GM23338 (cell line): Measurements from ENCODE around the gene SFT2D1. TPM values are rescaled to one million over a fixed set of nuclear protein-coding genes. Genes with fewer than 3 reads are reported as not detected.
A peak's percentile ranks its signal among the peaks of the same experiment; 100 is the strongest.
"Not testable (repeated sequence)": the region's sequence is repeated elsewhere in the genome, so short reads cannot be mapped to it uniquely, and the experiment has no call there.

Experiments used
- ATAC-seq: fragments of 200-7000 bp; cut with Tn5 transposase; 3 replicates; pipeline ENCODE4 v1.9.1; 2020
- DNase-seq: peaks from one replicate; pipeline ENCODE4 v3.0.0-alpha.2; 2015; ENCODE audit warnings: low spot score
- H2AFZ ChIP-seq: fragments of 200-600 bp; sonication (generic); 2 replicates; pipeline ENCODE4 v1.8.0; 2016; ENCODE audit warnings: antibody characterized with exemption, mild to moderate bottlenecking, moderate library complexity
- H3F3A ChIP-seq: fragments of 200-600 bp; sonication (generic); replicated peaks from 2 replicates; pipeline ENCODE4 v1.8.0; 2017; ENCODE audit warnings: antibody characterized with exemption, mixed run types, low read depth
- H3K27ac ChIP-seq: fragments of 200-600 bp; sonication (generic); 2 replicates; pipeline ENCODE4 v1.6.1; 2016; ENCODE audit warnings: low read depth
- H3K27me3 ChIP-seq: fragments of 200-600 bp; sonication (generic); 2 replicates; pipeline ENCODE4 v1.8.0; 2016; ENCODE audit warnings: mild to moderate bottlenecking, mixed run types, moderate library complexity; ENCODE audit not compliant: insufficient read depth
- H3K36me3 ChIP-seq: fragments of 200-600 bp; sonication (generic); 2 replicates; pipeline ENCODE4 v1.8.0; 2016; ENCODE audit warnings: mild to moderate bottlenecking; ENCODE audit not compliant: insufficient read depth
- H3K4me1 ChIP-seq: fragments of 200-600 bp; sonication (generic); 2 replicates; pipeline ENCODE4 v1.8.0; 2016; ENCODE audit warnings: mild to moderate bottlenecking, moderate library complexity; ENCODE audit not compliant: insufficient read depth
- H3K4me2 ChIP-seq: fragments of 200-600 bp; sonication (generic); 2 replicates; pipeline ENCODE4 v1.7.1; 2017; ENCODE audit warnings: mixed run types
- H3K4me3 ChIP-seq: fragments of 200-600 bp; sonication (generic); 2 replicates; pipeline ENCODE4 v1.6.1; 2016; ENCODE audit warnings: mixed run types
- H3K79me2 ChIP-seq: fragments of 200-600 bp; sonication (generic); replicated peaks from 2 replicates; pipeline ENCODE4 v1.8.0; 2017; ENCODE audit warnings: mild to moderate bottlenecking; ENCODE audit not compliant: insufficient read depth
- H3K9me2 ChIP-seq: fragments of 200-600 bp; sonication (generic); 2 replicates; pipeline ENCODE4 v1.8.0; 2017; ENCODE audit not compliant: insufficient read depth
- H4K20me1 ChIP-seq: fragments of 200-600 bp; sonication (generic); replicated peaks from 2 replicates; pipeline ENCODE4 v1.8.0; 2017; ENCODE audit warnings: mild to moderate bottlenecking; ENCODE audit not compliant: insufficient read depth
- H3K27ac Mint-ChIP-seq: 2 replicates; pipeline ENCODE4 v1.8.0; 2020; ENCODE audit warnings: inconsistent platforms, mild to moderate bottlenecking, moderate library complexity, mixed read lengths
- H3K27me3 Mint-ChIP-seq: 3 replicates; pipeline ENCODE4 v1.8.0; 2022; ENCODE audit warnings: low read depth, mild to moderate bottlenecking, moderate library complexity, mixed read lengths, inconsistent platforms; ENCODE audit not compliant: insufficient read depth, poor library complexity
- H3K36me3 Mint-ChIP-seq: 3 replicates; pipeline ENCODE4 v1.8.0; 2021; ENCODE audit warnings: low read depth, mild to moderate bottlenecking, inconsistent platforms, moderate library complexity, mixed read lengths
- H3K4me1 Mint-ChIP-seq: 3 replicates; pipeline ENCODE4 v1.8.0; 2020; ENCODE audit warnings: mild to moderate bottlenecking, inconsistent platforms, mixed read lengths
- H3K4me3 Mint-ChIP-seq: 3 replicates; pipeline ENCODE4 v1.8.0; 2021; ENCODE audit warnings: moderate library complexity, mild to moderate bottlenecking, inconsistent platforms, mixed read lengths
- H3K9me3 Mint-ChIP-seq: 3 replicates; pipeline ENCODE4 v1.8.0; 2020; ENCODE audit warnings: moderate library complexity, mild to moderate bottlenecking, inconsistent platforms, mixed read lengths
- CREB1 ChIP-seq: fragments of 250-450 bp; sonication (Bioruptor Pico); IDR thresholded peaks from 2 replicates; pipeline ENCODE4 v1.5.0; 2020; ENCODE audit warnings: low read depth, mild to moderate bottlenecking, moderate library complexity
- EZH2 ChIP-seq: fragments of 200-600 bp; sonication (generic); IDR thresholded peaks from one replicate; pipeline ENCODE4 v1.8.0; 2017; ENCODE audit warnings: antibody characterized with exemption, mild to moderate bottlenecking, low read depth; ENCODE audit not compliant: unreplicated experiment
- EZH2phosphoT487 ChIP-seq: fragments of 200-600 bp; sonication (generic); IDR thresholded peaks from one replicate; pipeline ENCODE4 v1.8.1; 2018; ENCODE audit warnings: antibody characterized with exemption; ENCODE audit not compliant: unreplicated experiment
- JUNB ChIP-seq: IDR thresholded peaks from one replicate; pipeline ENCODE4 v1.6.1; 2016; ENCODE audit warnings: antibody characterized with exemption; ENCODE audit not compliant: unreplicated experiment
- NANOG ChIP-seq: IDR thresholded peaks from 2 replicates; pipeline ENCODE4 v1.6.1; 2016; ENCODE audit warnings: antibody characterized with exemption, borderline replicate concordance
- POLR2AphosphoS5 ChIP-seq: IDR thresholded peaks from 2 replicates; pipeline ENCODE4 v1.6.1; 2016; ENCODE audit warnings: antibody characterized with exemption, low read depth
- ZNF331 ChIP-seq: fragments of 250-450 bp; sonication (Bioruptor Pico); IDR thresholded peaks from 2 replicates; pipeline ENCODE4 v1.5.0; 2020; ENCODE audit warnings: low read depth, mild to moderate bottlenecking, moderate library complexity
- polyA plus RNA-seq: library from polyadenylated mRNA; unstranded; fragments of >200 nt; fragmentation: Nextera tagmentation; extraction: Ambion mirVana; gene quantifications from 2 replicates; pipeline ENCODE4 v1.2.1, GENCODE V29; 2016
- total RNA-seq: library from RNA; depleted of rRNA; stranded (reverse); fragments of >200 nt; shearing (Covaris generic); gene quantifications from 2 replicates; pipeline ENCODE4 v1.2.3, GENCODE V29; 2014
- TF ChIP-seq, protein P1 (sequence below), 2 experiments: fragments of 200-600 bp in 1 of 2; sonication (generic) in 1 of 2; conservative IDR thresholded peaks; 2 replicates each; pipeline versions ENCODE4 v1.5.1 to v1.6.1; 2016 to 2017; ENCODE audit warnings: antibody characterized with exemption in 2 of 2, low read depth in 2 of 2, mild to moderate bottlenecking in 2 of 2, moderate library complexity in 1 of 2
- TF ChIP-seq, protein P2 (sequence below): IDR thresholded peaks from one replicate; pipeline ENCODE4 v1.6.1; 2018; ENCODE audit warnings: antibody characterized with exemption; ENCODE audit not compliant: unreplicated experiment

Gene SFT2D1
- total and polyA plus RNA-seq, 2 experiments from 2014 or later: 74.7 to 120 TPM

DNA sequence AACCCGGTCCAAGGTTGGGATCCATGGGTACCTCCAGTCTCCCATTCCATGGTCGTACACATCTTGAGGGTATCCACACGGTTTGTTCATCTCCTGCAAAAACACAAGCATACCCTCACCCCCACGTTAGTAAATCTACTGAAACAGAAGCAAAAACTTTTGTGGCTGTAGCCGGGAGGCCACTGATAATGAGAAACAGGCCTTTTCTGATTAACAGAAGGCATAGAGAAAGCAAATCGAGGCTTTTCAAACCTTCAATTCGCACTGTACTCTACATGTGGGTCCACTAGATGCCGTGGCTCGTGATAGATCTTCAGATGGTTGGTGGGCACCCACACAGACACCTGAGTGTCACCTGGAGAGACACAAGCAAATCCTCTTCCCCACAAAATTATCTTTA, 3.3 kb upstream of the SFT2D1 start:
- Histone ChIP-seq H3K79me2 (peaks cover 26% of the 10 kb centered on the region), H3K4me1 (peaks cover 17% of the 10 kb centered on the region), H4K20me1 (peaks cover 13% of the 10 kb centered on the region)
- H3K27ac Mint-ChIP-seq, H3K27me3 ChIP-seq, H3K9me3 Mint-ChIP-seq, H3K4me3 Mint-ChIP-seq, H2AFZ ChIP-seq, H3K27ac ChIP-seq, H3K36me3 ChIP-seq, H3K4me3 ChIP-seq, ATAC-seq, H3K4me2 ChIP-seq, H3K27me3 Mint-ChIP-seq, DNase-seq, H3F3A ChIP-seq, H3K9me2 ChIP-seq, H3K36me3 Mint-ChIP-seq: not testable (repeated sequence)
- H3K4me1 Mint-ChIP-seq: peaks cover 15% of the 10 kb centered on the region

DNA sequence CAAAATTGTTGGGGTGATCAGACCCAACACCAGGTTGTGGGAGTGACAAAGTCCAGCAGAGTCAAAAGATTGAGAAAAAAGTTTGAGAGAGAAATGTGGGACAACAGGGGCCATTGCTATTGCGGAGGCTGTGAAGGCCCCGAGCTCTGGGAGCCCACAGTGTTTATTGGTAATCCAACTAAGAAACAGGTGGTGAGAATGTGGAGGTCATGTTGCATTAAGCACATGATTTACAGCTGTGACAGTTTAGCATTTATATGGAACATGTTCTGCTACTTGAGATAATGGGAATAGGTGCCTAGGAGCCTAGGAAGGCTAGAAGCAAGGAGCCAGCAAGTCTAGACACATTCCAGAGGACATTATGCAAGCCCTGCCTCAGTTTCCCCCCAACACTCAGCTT, 2.6 kb upstream of the SFT2D1 start:
- DNase-seq, H2AFZ ChIP-seq, H3K27me3 ChIP-seq, H3F3A ChIP-seq, H3K9me2 ChIP-seq, H3K27me3 Mint-ChIP-seq, H3K4me3 ChIP-seq, H3K27ac ChIP-seq, H3K36me3 Mint-ChIP-seq, H3K27ac Mint-ChIP-seq, ATAC-seq, H3K4me2 ChIP-seq, H3K9me3 Mint-ChIP-seq, H3K4me3 Mint-ChIP-seq, H3K36me3 ChIP-seq: not testable (repeated sequence)
- peaks cover 21% of the 10 kb centered on the region for H3K4me1 ChIP-seq
- H3K4me1 Mint-ChIP-seq: peaks cover 15% of the 10 kb centered on the region
- peaks cover 21% of the 10 kb centered on the region for H4K20me1 ChIP-seq
- H3K79me2 ChIP-seq: peaks cover 33% of the 10 kb centered on the region

DNA sequence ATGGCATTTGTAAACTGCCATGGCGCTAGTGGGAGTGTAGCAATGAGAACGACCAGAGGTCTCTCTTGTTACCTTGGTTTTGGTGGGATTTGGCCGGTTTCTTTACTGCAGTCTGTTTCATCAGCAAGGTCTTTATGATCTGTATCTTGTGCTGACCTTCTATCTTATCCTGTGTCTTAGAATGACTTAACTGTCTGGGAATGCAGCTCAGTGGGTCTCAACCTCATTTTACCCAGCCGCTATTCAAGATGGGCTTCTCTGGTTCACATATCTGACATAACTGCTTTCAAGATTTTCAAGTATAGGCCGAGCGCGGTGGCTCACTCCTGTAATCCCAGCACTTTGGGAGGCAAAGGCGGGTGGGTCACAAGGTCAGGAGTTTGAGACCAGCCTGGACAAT, 1.9 kb upstream of the SFT2D1 start:
- H3K27ac Mint-ChIP-seq: no peak overlapping the region; the same call in 1 of the 2 replicates
- Histone ChIP-seq H3K4me2 (no peak overlapping the region), H3K36me3 (no peaks in the 10 kb centered on the region), H3K4me1 (peaks cover 21% of the 10 kb centered on the region), H3K27ac (no peak overlapping the region), H3F3A (no peaks in the 10 kb centered on the region), H3K9me2 (0 out of 2 replicates have a peak, but pooled peaks cover 3% of the 10 kb centered on the region), H3K4me3 (no peak overlapping the region), H2AFZ (no peak overlapping the region), H3K27me3 (no peaks in the 10 kb centered on the region), H4K20me1 (peaks cover 24% of the 10 kb centered on the region), H3K79me2 (peaks cover 40% of the 10 kb centered on the region)
- no peaks in the 10 kb centered on the region; the same call in 2 of the 3 replicates for H3K9me3 Mint-ChIP-seq
- peaks cover 15% of the 10 kb centered on the region for H3K4me1 Mint-ChIP-seq
- no peak overlapping the region for H3K4me3 Mint-ChIP-seq
- no peak for TF ChIP-seq EZH2phosphoT487
- TF ChIP-seq ZNF331 (CRISPR knock-in tag): no peak
- no peak for TF ChIP-seq EZH2
- no peak for TF ChIP-seq POLR2AphosphoS5
- DNase-seq (peak; percentile 38), ATAC-seq (no peak)
- H3K27me3 Mint-ChIP-seq: peaks cover 2% of the 10 kb centered on the region
- no peaks in the 10 kb centered on the region; the same call in 2 of the 3 replicates for H3K36me3 Mint-ChIP-seq

DNA sequence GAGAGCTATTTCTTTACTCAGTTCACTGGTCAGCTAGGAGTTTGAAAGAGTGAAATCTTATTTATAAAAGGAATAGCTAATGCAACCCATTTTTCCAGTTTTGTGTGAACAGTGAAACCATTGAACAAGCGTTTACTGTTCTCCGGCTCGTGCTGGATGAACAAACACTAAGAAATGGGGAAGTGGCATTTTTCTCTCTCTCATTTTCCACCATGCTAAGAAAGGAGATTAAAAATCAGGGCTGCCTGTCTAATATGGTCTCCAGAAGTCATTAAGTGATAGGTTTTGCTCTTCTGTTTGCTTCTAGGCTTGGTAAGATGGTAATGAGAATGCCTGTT, 774 bp upstream of the SFT2D1 start:
- H3K36me3 ChIP-seq: no peaks in the 10 kb centered on the region
- H3K4me1 Mint-ChIP-seq: peaks cover 18% of the 10 kb centered on the region
- peaks cover 51% of the 10 kb centered on the region for H3K79me2 ChIP-seq
- H3K27me3 ChIP-seq: no peaks in the 10 kb centered on the region
- no peaks in the 10 kb centered on the region; the same call in 2 of the 3 replicates for H3K36me3 Mint-ChIP-seq
- peaks cover 31% of the 10 kb centered on the region for H4K20me1 ChIP-seq
- peak overlapping the region; percentile 53; the same call in 1 of the 2 replicates for H3K27ac Mint-ChIP-seq
- H3K4me1 ChIP-seq: peaks cover 21% of the 10 kb centered on the region
- DNase-seq (no peak), ATAC-seq (no peak)
- H3K9me3 Mint-ChIP-seq: no peaks in the 10 kb centered on the region; the same call in 2 of the 3 replicates
- peak overlapping the region; percentile 47; the same call in 1 of the 2 replicates for H3K27ac ChIP-seq
- peak overlapping the region; percentile 100 for H3K4me3 ChIP-seq
- peak overlapping the region; percentile 100 for H3K4me2 ChIP-seq
- H3F3A ChIP-seq: no peaks in the 10 kb centered on the region
- H3K4me3 Mint-ChIP-seq: peak overlapping the region; percentile 96
- peaks cover 2% of the 10 kb centered on the region for H3K27me3 Mint-ChIP-seq
- H3K9me2 ChIP-seq: 0 out of 2 replicates have a peak, but pooled peaks cover 3% of the 10 kb centered on the region
- H2AFZ ChIP-seq: no peak overlapping the region; the same call in 1 of the 2 replicates
- TF ChIP-seq JUNB (no peak), POLR2AphosphoS5 (no peak), ZNF331 (CRISPR knock-in tag) (no peak), NANOG (no peak), CREB1 (CRISPR knock-in tag) (no peak), EZH2 (no peak)
- TF ChIP-seq, protein P1, sequence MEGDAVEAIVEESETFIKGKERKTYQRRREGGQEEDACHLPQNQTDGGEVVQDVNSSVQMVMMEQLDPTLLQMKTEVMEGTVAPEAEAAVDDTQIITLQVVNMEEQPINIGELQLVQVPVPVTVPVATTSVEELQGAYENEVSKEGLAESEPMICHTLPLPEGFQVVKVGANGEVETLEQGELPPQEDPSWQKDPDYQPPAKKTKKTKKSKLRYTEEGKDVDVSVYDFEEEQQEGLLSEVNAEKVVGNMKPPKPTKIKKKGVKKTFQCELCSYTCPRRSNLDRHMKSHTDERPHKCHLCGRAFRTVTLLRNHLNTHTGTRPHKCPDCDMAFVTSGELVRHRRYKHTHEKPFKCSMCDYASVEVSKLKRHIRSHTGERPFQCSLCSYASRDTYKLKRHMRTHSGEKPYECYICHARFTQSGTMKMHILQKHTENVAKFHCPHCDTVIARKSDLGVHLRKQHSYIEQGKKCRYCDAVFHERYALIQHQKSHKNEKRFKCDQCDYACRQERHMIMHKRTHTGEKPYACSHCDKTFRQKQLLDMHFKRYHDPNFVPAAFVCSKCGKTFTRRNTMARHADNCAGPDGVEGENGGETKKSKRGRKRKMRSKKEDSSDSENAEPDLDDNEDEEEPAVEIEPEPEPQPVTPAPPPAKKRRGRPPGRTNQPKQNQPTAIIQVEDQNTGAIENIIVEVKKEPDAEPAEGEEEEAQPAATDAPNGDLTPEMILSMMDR (conservative IDR thresholded peaks at IDR 0.05; ENCODE audit: low read depth in 2 of 2): no peak
- TF ChIP-seq, protein P2, sequence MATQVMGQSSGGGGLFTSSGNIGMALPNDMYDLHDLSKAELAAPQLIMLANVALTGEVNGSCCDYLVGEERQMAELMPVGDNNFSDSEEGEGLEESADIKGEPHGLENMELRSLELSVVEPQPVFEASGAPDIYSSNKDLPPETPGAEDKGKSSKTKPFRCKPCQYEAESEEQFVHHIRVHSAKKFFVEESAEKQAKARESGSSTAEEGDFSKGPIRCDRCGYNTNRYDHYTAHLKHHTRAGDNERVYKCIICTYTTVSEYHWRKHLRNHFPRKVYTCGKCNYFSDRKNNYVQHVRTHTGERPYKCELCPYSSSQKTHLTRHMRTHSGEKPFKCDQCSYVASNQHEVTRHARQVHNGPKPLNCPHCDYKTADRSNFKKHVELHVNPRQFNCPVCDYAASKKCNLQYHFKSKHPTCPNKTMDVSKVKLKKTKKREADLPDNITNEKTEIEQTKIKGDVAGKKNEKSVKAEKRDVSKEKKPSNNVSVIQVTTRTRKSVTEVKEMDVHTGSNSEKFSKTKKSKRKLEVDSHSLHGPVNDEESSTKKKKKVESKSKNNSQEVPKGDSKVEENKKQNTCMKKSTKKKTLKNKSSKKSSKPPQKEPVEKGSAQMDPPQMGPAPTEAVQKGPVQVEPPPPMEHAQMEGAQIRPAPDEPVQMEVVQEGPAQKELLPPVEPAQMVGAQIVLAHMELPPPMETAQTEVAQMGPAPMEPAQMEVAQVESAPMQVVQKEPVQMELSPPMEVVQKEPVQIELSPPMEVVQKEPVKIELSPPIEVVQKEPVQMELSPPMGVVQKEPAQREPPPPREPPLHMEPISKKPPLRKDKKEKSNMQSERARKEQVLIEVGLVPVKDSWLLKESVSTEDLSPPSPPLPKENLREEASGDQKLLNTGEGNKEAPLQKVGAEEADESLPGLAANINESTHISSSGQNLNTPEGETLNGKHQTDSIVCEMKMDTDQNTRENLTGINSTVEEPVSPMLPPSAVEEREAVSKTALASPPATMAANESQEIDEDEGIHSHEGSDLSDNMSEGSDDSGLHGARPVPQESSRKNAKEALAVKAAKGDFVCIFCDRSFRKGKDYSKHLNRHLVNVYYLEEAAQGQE: no peak
